ENCODE data around the gene NMNAT2.
"Not testable (repeated sequence)": the region's sequence is repeated elsewhere in the genome, so short reads cannot be mapped to it uniquely, and the experiment has no call there.

NMNAT2 gene

DNA sequence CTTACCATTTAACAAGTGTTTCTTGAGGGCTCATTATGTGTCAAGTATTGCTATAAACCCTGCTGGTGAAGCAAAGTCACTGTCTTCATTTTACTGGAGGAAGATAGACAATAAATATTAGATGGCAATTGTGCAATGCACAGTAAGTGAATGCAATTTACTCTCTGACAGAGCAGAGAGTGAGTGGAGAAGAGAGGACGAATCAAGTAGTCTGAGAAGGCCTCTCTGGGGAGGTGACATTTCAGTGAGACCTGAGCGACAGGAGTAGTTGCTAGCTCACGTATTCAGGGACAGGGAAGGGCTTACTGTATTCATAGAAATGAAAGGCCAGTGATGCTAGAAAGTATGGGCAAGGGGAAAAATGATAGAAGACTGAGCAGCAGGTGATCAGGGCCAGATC is 1.2 kb upstream of the NMNAT2 start:
- in situ Hi-C loops (cut with MboI; ENCODE audit: low sequenced_read_pairs): no loop called here

DNA sequence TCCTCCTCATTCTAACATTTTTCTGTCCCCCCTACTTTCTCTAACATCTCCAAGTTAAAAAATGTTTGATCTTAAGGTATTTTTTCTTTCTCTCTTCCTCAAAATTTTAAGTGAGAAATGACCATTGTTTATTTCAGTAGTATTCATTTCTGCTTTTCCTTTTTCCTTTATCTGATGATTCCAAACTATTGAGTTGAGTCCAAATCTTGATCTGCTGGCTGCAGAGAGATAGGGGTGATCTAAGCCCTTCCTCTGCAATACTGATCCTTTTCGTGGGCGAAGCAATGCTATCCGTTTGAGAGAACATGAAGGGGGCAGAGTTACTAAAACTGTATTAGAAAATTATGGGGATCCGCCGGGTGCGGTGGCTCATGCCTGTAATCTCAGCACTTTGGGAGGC is 516 bp upstream of the NMNAT2 start:
- in situ Hi-C loops (cut with MboI; ENCODE audit: low sequenced_read_pairs): no loop called here

DNA sequence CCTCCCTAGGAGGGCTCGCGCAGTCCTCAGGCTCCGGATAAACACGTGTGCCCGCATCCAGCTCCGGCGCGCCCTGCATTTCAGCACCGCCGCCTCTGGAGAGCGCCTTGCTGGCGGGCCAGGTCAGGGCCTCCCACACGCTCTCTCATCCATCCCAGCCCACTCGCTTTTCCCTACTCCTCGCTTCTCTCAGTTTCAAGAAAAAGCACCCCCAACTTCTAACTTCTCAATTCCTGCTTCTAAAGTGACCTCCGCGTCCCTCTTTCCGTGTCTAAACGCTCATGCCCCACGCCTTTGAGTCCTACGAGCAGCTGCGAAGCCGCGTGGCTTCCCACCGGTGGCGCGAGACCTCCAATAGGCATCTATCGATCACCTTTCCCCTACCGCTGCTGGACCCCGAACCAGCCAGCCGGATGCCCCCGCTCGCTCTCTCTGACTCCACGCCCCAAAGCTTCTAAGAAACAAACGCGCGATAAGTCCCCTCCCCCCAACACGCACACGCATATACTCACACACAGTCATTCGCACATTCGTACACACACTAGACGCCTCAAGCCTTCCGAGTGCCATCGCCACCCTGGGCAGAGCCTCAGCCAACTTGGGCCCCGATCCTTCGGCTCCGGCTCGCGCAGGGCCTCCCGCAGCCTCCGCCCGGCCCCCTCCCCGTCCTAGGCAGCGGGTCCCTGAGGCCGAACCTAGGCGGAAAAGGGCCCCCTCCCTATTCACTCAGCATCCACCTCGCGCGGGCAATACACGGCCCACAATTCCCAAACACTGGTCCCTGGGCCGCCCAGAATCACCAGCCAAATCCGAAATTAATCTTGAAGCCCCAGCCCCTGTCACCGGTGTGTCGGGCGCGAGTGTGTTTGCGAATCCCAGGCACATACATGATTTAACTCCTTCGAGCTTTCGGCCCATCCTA is 1.1 kb downstream of the NMNAT2 start:
- in situ Hi-C loops (cut with MboI; ENCODE audit: low sequenced_read_pairs): no loop called here

DNA sequence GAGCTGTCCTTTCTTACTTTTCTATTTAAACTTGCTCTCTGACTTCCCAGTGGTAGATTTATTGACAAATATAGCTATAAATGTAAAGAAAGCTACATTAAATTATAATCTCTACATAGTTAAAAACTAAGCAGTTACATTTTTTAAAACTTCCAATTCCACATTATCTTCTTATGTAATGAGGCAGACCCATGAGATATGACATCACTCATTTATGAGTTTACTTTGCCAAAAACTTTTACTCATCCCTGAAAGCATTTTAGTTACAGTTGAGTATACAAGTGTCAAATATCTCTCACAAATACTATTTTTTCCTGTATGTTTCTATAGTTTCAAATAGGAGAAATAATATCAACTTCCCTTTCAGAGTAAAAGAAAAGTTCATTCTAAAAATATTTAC is 3.8 kb downstream of the NMNAT2 start:
- in situ Hi-C loops (cut with MboI; ENCODE audit: low sequenced_read_pairs): no loop called here

DNA sequence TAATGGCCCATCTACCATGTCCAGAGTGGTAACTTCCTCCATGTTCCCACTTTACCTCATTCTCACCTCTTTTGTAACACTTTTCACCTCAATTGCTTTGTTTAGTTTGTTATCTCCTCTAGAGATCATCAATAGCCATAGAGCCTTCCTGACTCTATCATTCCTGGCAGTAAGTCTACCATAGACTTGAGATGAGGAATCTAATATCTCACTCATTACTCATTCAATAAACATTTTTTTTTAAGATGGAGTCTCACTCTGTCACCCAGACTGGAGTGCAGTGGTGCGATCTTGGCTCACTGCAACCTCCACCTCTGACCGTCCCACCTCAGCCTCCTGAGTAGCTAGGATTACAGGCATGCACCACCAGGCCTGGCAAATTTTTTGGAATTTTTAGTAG is 7.1 kb downstream of the NMNAT2 start:
- in situ Hi-C loops (cut with MboI; ENCODE audit: low sequenced_read_pairs): no loop called here

DNA sequence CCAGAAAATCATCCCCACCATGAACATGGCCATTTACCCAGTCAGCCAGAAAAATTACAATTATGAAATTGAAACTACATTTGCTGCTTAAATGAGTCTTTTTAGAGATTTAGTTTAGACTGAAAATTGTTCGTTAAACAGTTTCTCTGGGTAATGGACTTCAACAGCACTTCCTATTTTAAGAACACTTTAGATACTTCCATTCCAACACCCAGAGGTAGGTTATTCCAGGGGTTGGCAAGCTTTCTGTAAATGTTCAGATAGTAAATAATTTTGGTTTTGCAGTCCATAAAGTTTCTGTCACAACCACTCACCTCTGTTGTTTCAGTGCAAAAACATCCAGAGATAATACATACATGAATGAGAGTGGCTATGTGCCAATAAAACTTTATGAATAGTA is 10.2 kb downstream of the NMNAT2 start:
- in situ Hi-C loops (cut with MboI; ENCODE audit: low sequenced_read_pairs): no loop called here

DNA sequence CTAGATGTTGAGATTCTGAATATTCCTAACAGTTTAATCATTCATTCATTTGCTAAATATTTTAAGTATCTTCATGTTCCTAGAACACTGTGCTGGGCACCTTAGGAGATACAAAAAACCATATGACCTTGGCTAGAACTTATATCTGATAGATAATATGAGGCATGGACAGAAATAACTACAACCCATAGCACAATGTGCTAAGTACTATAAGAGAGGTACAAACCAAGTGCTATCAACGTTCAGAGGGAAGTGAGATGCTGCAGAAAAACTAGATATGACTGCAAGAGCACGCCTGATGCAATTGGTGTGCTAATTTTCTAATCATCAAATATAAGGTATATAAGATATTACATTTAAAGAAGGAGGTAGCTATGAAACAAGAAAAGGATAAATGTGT is 10.7 kb downstream of the NMNAT2 start:
- in situ Hi-C loops (cut with MboI; ENCODE audit: low sequenced_read_pairs): no loop called here

DNA sequence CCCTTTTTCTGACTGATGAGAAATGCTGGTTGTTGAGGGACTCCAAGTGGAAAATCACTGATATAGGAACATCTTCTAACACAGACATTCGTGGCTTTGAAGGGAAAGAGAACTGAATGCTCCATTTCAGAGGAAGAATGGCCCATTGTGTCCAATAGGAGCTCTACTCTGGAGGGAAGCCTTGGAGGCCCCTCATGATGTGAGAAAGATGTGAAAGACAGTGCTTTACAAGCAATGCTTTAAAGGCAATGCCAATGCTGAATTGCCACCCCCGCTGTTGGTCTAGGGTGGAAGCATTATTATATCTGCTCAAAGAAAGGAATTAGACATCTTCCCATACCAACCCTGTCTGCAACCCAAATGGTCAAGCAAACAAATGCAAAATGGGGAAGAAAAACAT is 13.7 kb downstream of the NMNAT2 start:
- in situ Hi-C loops (cut with MboI; ENCODE audit: low sequenced_read_pairs): no loop called here

DNA sequence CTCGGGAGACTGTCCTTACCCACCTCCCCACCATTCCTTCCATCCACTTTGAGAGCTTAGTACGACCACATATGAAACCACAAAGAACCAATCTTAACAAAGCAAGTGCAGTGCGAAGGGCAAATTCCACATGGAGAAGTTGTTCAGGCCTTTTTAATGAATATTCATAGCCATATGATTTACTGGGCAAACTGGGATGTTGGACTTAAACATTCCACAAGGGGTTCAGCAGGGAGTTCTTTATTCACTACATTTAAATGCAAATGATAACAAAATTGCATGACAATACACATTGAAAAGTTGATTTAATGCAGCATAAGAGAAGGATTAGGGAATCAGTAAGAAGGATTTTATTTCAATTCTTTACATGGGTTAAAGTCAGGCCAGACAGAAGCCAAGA is 14.7 kb downstream of the NMNAT2 start:
- in situ Hi-C loops (cut with MboI; ENCODE audit: low sequenced_read_pairs): no loop called here

DNA sequence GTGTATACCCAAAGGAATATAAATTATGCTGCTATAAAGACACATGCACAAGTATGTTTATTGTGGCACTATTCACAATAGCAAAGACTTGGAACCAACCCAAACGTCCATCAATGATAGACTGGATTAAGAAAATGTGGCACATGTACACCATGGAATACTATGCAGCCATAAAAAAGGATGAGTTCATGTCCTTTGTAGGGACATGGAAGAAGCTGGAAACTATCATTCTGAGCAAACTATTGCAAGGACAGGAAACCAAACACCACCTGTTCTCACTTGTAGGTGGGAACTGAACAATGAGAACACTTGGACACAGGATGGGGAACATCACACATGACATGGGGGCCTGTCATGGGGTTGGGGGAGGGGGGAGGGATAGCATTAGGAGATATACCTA is 16.6 kb downstream of the NMNAT2 start:
- in situ Hi-C loops (cut with MboI; ENCODE audit: low sequenced_read_pairs): not testable (repeated sequence)

DNA sequence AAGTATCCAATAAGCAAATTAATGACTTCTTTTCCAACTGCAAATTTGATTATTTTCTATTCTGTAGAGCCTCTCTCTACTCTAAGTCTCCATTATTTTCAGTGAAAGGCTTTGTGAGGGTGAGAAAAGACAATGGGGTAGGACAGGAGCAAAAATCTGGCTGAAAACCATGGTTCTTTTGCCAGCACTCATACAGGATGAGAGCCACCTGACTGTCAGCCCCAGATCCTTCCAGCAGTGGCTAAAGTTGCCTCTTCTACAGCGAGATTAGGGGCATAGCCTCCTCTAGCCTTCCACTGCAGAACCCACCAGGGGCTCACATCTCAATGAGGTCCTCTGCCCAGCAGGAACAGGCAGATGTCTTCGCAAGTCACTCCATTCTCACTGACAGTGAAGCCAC is 23.7 kb downstream of the NMNAT2 start:
- in situ Hi-C loops (cut with MboI; ENCODE audit: low sequenced_read_pairs): no loop called here

DNA sequence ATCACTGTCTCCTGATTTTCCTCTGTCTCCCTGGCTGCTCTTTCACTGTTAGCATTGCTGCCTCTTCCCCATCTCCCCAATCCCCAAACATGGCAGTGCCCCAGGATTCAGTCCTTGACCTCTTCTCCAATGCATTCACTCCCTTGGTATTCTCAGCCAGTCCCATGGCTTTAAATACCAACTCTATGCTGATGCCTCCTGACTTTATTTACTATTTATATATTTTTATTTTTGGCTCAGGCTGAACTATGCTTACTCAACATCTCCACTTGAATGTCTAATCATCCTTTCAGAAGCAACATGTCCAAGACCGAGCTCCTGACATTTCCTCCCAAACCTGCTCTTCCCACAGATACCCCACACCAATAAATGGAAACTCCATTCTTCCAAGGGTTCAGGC is 26.3 kb downstream of the NMNAT2 start:
- in situ Hi-C loops (cut with MboI; ENCODE audit: low sequenced_read_pairs): no loop called here

DNA sequence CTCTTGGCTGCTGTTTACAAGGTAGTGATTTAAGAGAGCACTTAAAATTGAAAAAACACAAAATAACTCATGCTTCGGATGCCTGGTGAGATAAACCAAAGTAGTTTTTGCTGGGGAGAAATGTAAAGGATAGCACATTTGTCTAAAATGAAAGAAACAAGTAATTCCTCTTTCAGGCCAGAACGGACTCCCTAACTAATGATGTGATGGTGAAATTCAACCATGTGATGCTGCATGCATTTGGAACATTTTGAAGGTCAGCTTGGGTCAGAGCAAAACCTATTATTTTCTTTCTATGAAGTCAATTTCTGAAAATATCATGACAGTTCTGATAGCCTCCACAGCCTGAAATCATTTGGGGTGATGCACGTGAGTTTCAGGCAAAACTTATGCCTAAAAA is 27.6 kb downstream of the NMNAT2 start:
- in situ Hi-C loops (cut with MboI; ENCODE audit: low sequenced_read_pairs): no loop called here

DNA sequence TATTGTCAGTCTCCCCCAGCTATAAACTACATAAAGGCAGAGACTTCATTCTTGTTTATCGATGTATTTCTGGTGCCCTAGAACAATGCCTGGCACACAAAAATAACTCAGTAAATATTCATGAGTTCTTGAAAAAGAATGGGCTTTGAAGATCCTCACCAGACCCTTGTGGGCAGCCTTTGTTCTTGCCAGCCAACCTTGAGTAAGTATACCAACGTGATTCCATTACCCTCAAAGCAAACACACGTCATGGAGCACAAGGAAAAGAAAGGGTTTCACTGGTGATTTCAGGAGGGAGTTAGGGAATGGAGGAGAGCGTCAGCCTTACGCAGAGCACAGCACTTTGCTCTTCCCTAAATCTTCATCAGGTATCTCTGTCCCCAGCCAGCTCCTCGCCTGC is 29.4 kb downstream of the NMNAT2 start:
- in situ Hi-C loops (cut with MboI; ENCODE audit: low sequenced_read_pairs): no loop called here

DNA sequence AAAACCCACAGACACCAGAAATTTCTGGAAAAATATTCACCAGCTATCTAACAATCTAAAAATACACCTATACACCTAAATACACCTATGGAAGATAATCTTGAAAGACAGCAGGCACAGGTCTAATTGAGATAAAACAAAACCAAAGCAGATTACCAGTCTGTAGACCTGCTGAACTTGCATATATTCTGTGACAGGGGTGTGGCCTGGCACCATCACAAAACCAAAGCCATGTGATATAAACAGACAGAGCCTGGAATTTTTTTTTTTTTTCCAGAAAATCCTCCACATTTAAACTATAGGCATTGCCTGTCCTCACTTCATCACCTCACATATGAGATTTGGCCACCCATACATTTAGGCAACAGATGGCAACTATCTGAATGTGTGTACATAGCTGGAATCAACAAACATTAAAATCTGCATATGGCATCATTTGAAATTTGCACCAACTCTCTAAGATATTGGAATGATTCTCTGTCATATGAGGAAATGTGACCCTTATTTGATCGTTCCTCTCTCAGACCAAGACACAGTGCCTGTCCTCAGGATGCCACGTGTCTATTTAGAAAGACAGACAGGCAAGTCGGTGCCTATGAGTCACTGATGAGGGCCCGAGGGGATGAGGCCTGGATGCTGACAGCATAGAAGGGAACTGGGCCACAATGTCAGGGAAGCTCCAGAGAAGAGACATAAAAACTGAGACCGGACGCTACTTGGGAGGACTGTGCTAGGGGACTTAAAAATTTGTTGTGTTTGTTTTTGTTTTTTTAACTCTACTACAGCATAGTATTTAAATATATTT is 32.6 kb downstream of the NMNAT2 start:
- in situ Hi-C loops (cut with MboI; ENCODE audit: low sequenced_read_pairs): no loop called here

DNA sequence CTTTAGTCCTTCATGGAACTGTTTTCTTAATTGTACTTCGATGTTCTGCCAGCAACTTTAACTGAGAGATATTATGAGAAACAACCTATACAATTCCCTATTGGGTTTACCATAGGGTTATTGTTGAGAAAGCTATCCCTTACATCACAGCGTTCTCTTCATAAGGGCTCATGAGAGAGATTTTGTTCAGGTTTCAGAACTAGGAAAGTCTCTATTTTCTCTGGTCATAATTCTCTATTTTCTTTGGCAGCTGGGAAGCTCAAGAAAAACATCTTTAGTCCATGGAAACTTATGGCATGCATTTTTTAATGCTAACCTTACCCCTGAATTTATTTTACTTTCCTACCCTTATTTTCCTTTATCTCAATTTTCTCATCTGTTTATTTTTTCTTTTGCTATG is 38.2 kb downstream of the NMNAT2 start:
- in situ Hi-C loops (cut with MboI; ENCODE audit: low sequenced_read_pairs): no loop called here

DNA sequence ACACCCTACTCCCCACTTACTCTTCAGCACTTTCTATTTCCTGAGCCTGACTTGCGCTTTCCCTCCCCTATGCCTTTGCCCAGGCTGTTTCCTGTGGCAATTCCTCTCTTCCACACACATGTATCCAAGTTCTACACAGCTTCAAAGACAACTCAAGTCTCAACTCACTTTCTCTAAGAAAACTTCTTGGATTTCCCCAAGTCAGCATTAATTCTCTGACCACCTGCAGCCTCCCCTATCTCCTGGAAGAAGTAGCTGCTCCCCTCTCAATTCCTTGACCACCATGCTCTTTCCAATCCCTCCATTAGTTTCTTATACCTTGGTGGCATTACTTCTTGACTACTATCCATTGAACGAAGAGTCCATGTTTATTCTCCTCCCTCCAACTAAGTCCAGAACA is 42.8 kb downstream of the NMNAT2 start:
- in situ Hi-C loops (cut with MboI; ENCODE audit: low sequenced_read_pairs): no loop called here

DNA sequence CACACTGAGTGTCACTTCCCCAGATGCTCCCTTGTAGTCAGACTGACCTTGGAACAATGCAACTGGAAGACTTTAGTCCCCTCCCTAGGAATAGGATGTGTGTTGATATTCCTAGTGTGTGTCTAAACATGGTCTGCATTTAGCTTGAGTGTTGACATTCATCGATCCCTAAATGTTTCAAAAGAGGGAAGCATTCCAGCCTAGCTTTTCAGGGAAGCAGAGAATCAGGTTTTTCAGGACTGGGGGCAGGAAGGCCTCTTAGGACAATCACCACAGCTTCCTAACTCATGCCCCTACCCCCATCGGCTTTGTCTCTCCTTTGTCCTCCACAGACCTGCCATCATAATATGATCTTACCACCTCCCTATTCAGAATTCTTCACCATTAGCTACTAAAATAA is 43.4 kb downstream of the NMNAT2 start:
- in situ Hi-C loops (cut with MboI; ENCODE audit: low sequenced_read_pairs): no loop called here

DNA sequence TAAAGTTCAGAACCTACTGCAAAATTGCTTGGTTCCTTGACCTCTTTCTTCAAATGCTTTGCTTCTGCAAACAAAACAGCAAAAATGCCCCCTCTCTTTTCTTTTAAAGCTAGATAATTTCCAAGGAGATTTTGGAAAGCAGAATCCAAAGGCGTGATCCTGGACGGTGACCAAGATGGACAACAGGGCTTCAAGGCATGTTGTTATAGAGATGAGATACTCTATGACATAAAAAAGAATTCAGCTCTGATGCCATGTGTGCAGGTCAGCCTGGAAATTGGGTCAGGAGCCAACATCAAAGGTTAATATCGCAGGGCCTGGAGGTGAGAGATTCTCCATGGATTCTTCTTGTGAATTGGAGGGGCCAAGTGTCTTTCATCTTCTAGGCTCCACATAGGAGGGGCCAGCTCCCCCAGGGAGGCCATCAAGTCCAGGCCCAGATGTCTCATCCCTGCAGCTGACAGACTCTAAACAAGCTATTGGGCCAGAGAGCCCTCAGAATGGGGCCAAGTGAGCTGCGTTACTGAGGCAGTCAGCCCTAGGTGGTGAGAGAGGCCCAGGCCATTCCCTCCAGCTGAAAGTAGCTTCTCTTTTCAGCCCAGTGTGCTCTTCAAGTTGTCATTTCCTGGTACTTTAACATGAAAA is 45.5 kb downstream of the NMNAT2 start:
- in situ Hi-C loops (cut with MboI; ENCODE audit: low sequenced_read_pairs): no loop called here

DNA sequence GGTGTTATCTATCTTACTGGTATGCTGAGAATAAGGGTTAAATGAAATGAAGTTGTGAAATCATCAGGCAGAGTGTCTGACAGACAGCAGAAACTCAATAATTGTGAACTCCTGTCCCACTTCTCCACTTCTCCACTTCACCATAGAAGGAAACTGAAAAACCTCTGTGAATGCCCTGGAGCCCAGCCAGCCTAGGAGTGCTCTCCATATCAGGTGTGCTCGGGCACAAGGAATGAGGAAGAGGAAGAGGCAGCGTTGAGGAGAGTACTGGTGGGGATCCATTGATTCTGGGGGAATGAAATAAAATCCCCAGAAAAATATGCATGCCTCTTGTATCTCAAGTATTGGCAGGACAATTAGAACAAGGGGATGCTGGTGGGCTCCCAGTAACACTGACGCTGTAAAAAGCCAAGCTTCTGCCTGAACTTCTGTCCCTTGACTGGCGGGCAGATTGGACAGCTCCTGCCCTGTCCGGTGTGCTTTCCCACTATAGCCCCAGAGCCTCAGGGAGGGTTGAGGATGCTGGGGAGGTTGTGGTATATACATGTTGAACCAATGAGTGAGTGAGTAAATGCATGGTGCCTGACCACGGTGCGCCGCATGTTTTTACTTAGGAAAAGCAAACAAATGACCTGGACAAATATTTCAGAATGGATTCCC is 47.7 kb downstream of the NMNAT2 start:
- in situ Hi-C loops (cut with MboI; ENCODE audit: low sequenced_read_pairs): no loop called here
